GM12873 (cell line): ENCODE results near the gene ODF4.

Experiments used
- CTCF ChIP-seq: IDR thresholded peaks from 2 replicates; pipeline ENCODE4 v1.5.1; 2012; ENCODE audit warnings: low read depth, mild to moderate bottlenecking, moderate library complexity, low read length, control low read depth; ENCODE audit not compliant: insufficient read depth; ENCODE audit errors: missing control alignments

ODF4 gene

GRCh38 chr17:8339540-8339939, at the start of gene ODF4:
TSS of gene ODF4 (plus strand) at chr17:8339840. CDS start at chr17:8340052, 212 bp downstream.
- TF ChIP-seq CTCF, result no peak

GRCh38 chr17:8290043-8290442, 49.6 kb upstream of the ODF4 start:
- no peak for TF ChIP-seq CTCF

- TF ChIP-seq CTCF, result no peak
Measured at GRCh38 chr17:8292639-8293395, 46.8 kb upstream of the ODF4 start.

GRCh38 chr17:8294361-8294760, 45.3 kb upstream of the ODF4 start:
- TF ChIP-seq CTCF, result no peak

GRCh38 chr17:8294814-8295316, 44.8 kb upstream of the ODF4 start:
- no peak for TF ChIP-seq CTCF

- TF ChIP-seq CTCF, result no peak
Measured at GRCh38 chr17:8300226-8300625, 39.4 kb upstream of the ODF4 start.

GRCh38 chr17:8300627-8301242, 38.9 kb upstream of the ODF4 start:
- peak; percentile 96 for TF ChIP-seq CTCF
